Epithelial cell of esophagus (primary cell): ENCODE results near the gene ATP1A3.

Experiments used
- DNase-seq: peaks from one replicate; pipeline ENCODE4 v3.0.0; 2010; ENCODE audit warnings: low read depth
- H3K4me3 ChIP-seq: 2 replicates; pipeline ENCODE4 v1.5.1; 2011; ENCODE audit warnings: mild to moderate bottlenecking, low read length, control low read depth
- CTCF ChIP-seq: IDR thresholded peaks from 2 replicates; pipeline ENCODE4 v1.5.1; 2011; ENCODE audit warnings: low read depth, mild to moderate bottlenecking, low read length, control low read depth, inconsistent platforms; ENCODE audit not compliant: insufficient read depth; ENCODE audit errors: missing control alignments

Gene ATP1A3

GRCh38 chr19:41926763-41927496 lies 67.1 kb downstream of the ATP1A3 start:
- no peak for TF ChIP-seq CTCF
- no peak overlapping the region for H3K4me3 ChIP-seq
- DNase-seq, result no peak

- no peak for DNase-seq
- H3K4me3 ChIP-seq, result no peak overlapping the region
- no peak for TF ChIP-seq CTCF
Observed at GRCh38 chr19:41926028-41926762, 67.8 kb downstream of the ATP1A3 start.

GRCh38 chr19:41925208-41926003 lies 68.6 kb downstream of the ATP1A3 start:
- DNase-seq, result no peak
- H3K4me3 ChIP-seq, result no peak overlapping the region
- no peak for TF ChIP-seq CTCF

GRCh38 chr19:41924151-41925145 lies 69.6 kb downstream of the ATP1A3 start:
- TF ChIP-seq CTCF, result no peak
- no peak overlapping the region for H3K4me3 ChIP-seq
- no peak for DNase-seq

GRCh38 chr19:41923045-41923788 lies 70.8 kb downstream of the ATP1A3 start:
- no peak overlapping the region for H3K4me3 ChIP-seq
- no peak for TF ChIP-seq CTCF
- DNase-seq, result no peak
